Loucy (cell line): ENCODE data around the gene RPTOR.

Experiments
- H2AFZ ChIP-seq: fragments of 200-600 bp; sonication (generic); 2 replicates; pipeline ENCODE4 v1.6.0; 2016; ENCODE audit warnings: antibody characterized with exemption, mild to moderate bottlenecking, low read length, moderate library complexity
- H3F3A ChIP-seq: fragments of 200-600 bp; 2 replicates; pipeline ENCODE4 v1.6.0; 2016; ENCODE audit warnings: antibody characterized with exemption, low read depth, mild to moderate bottlenecking
- H3K27me3 ChIP-seq: fragments of 200-600 bp; sonication (generic); 2 replicates; pipeline ENCODE4 v1.6.1; 2014; ENCODE audit warnings: low read length, mild to moderate bottlenecking; ENCODE audit not compliant: insufficient read depth, poor library complexity, severe bottlenecking
- H3K36me3 ChIP-seq: fragments of 200-600 bp; sonication (generic); 2 replicates; pipeline ENCODE4 v1.6.1; 2016; ENCODE audit warnings: low read length; ENCODE audit not compliant: insufficient read depth
- H3K4me1 ChIP-seq: fragments of 200-600 bp; sonication (generic); 2 replicates; pipeline ENCODE4 v1.5.1; 2014; ENCODE audit warnings: low read length, mild to moderate bottlenecking; ENCODE audit not compliant: insufficient read depth, poor library complexity, severe bottlenecking
- H3K4me2 ChIP-seq: fragments of 200-600 bp; sonication (generic); 2 replicates; pipeline ENCODE4 v1.6.0; 2014; ENCODE audit warnings: antibody characterized with exemption, low read length, low read depth, mild to moderate bottlenecking; ENCODE audit not compliant: poor library complexity, severe bottlenecking
- H3K4me3 ChIP-seq: fragments of 200-600 bp; sonication (generic); 2 replicates; pipeline ENCODE4 v1.5.1; 2014; ENCODE audit warnings: low read length, mild to moderate bottlenecking, mixed read lengths; ENCODE audit not compliant: poor library complexity, severe bottlenecking
- H3K79me2 ChIP-seq: fragments of 200-600 bp; sonication (generic); 2 replicates; pipeline ENCODE4 v1.6.1; 2014; ENCODE audit warnings: low read length; ENCODE audit not compliant: insufficient read depth
- H3K9ac ChIP-seq: fragments of 200-600 bp; sonication (generic); 2 replicates; pipeline ENCODE4 v1.6.0; 2014; ENCODE audit warnings: mild to moderate bottlenecking, low read depth, low read length, moderate library complexity; ENCODE audit not compliant: poor library complexity, severe bottlenecking
- H3K9me2 ChIP-seq: fragments of 200-600 bp; sonication (generic); replicated peaks from 2 replicates; pipeline ENCODE4 v1.6.1; 2016; ENCODE audit warnings: low read depth, low read length, mixed read lengths
- H3K9me3 ChIP-seq: fragments of 200-600 bp; sonication (generic); 2 replicates; pipeline ENCODE4 v1.6.1; 2014; ENCODE audit warnings: mild to moderate bottlenecking, antibody characterized with exemption, low read length, low read depth; ENCODE audit not compliant: insufficient read depth
- H4K20me1 ChIP-seq: fragments of 200-600 bp; sonication (generic); 2 replicates; pipeline ENCODE4 v1.6.0; 2014; ENCODE audit warnings: antibody characterized with exemption, low read length, mild to moderate bottlenecking; ENCODE audit not compliant: insufficient read depth, poor library complexity, severe bottlenecking
- EZH2phosphoT487 ChIP-seq: fragments of 200-600 bp; IDR thresholded peaks from 2 replicates; pipeline ENCODE4 v1.6.1; 2018; ENCODE audit warnings: antibody characterized with exemption, mild to moderate bottlenecking, moderate library complexity, borderline replicate concordance
- TF ChIP-seq, protein P1 (sequence below): fragments of 200-600 bp; sonication (generic); conservative IDR thresholded peaks from 2 replicates; pipeline ENCODE4 v1.5.1; 2014; ENCODE audit warnings: mild to moderate bottlenecking, antibody characterized with exemption, low read length

RPTOR gene

DNA sequence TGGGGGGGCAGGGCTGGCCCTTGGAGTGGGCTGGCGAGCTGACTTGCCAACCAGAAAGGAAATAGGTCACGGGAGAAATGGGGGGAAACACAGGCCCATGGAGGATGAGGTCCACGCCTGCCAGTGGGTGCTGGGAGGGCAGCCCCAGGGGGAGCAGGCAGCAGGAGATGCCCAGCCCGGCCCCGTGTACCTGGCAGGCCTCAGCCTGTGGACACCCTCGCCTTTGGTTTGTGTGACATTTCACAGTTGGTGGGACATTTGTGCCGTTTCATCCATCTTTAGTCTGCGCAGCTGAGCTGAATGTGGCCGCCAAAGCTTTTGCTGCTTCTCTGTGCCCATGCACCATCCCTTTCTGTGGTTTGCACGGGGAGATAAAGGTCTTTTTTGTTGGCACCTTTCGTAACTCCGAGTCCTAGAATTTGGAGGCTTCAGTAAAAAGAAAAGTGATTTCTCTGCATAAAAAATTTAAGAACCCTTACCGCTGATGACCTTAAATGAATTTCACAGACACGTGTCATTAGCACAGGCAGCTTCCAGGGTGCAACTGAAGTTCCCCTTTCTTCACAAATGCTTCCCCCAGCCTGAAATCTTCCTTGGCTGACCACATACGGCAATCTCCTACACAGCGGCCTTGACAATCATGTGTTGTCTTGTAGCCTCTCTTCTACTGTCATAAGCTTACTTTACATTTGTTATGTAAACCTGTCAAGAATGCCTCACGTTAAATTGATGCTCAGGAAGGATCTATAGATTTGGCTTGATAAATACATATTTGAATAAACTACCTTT lies 193.6 kb downstream of the RPTOR start:
- Histone ChIP-seq H3K36me3 (peaks cover 31% of the 10 kb centered on the region), H3K79me2 (no peaks in the 10 kb centered on the region), H3K9ac (no peak overlapping the region), H3K9me3 (no peaks in the 10 kb centered on the region), H3K4me1 (no peaks in the 10 kb centered on the region), H3K9me2 (no peaks in the 10 kb centered on the region), H3K27me3 (no peaks in the 10 kb centered on the region), H3F3A (0 out of 2 replicates have a peak, but pooled peaks cover 3% of the 10 kb centered on the region), H4K20me1 (no peaks in the 10 kb centered on the region), H3K4me3 (no peak overlapping the region), H2AFZ (no peak overlapping the region), H3K4me2 (no peak overlapping the region)
- TF ChIP-seq EZH2phosphoT487 = no peak
- TF ChIP-seq, protein P1, sequence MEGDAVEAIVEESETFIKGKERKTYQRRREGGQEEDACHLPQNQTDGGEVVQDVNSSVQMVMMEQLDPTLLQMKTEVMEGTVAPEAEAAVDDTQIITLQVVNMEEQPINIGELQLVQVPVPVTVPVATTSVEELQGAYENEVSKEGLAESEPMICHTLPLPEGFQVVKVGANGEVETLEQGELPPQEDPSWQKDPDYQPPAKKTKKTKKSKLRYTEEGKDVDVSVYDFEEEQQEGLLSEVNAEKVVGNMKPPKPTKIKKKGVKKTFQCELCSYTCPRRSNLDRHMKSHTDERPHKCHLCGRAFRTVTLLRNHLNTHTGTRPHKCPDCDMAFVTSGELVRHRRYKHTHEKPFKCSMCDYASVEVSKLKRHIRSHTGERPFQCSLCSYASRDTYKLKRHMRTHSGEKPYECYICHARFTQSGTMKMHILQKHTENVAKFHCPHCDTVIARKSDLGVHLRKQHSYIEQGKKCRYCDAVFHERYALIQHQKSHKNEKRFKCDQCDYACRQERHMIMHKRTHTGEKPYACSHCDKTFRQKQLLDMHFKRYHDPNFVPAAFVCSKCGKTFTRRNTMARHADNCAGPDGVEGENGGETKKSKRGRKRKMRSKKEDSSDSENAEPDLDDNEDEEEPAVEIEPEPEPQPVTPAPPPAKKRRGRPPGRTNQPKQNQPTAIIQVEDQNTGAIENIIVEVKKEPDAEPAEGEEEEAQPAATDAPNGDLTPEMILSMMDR = no peak

DNA sequence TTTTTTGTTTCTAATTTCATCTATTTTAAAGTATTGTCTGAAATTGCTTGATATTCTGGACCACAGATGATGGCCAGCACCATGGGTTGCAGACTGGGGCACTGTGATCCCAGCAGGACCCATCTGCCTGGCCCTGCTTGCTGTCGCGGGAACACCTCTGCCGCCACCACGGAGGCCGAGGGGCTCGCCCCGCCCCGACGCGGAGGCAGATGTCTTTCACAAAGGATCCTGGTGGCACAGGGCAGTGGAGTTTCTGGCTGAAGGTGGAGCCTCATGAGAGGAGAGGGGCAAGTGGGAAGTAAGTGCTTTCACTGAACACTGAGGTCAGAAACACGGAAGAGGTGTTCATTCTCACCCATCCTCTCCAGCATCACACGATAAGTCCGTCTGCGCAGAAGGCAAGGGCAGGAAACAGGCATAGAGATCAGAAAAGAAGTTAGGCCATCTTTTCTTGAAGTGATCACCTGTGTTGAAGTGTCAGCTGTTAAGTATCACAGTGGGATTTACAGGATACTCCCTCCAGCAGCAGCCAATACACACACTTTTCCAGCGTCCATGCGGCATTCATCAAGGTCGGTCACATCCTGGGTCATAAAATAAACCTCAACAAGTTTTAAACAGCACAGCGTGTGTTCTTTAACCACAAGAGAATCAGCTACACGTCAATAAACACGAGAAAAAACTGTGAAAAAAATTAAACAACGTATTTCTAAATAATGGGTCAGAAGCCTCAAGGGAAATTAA lies 194.5 kb downstream of the RPTOR start:
- TF ChIP-seq, protein P1 = no peak
- TF ChIP-seq EZH2phosphoT487 = no peak
- Histone ChIP-seq H3K4me2 (no peak overlapping the region), H3K36me3 (peaks cover 31% of the 10 kb centered on the region), H2AFZ (no peak overlapping the region), H3K79me2 (no peaks in the 10 kb centered on the region), H4K20me1 (no peaks in the 10 kb centered on the region), H3K9ac (no peak overlapping the region), H3K4me3 (no peak overlapping the region), H3F3A (0 out of 2 replicates have a peak, but pooled peaks cover 3% of the 10 kb centered on the region), H3K4me1 (no peaks in the 10 kb centered on the region), H3K27me3 (no peaks in the 10 kb centered on the region), H3K9me2 (no peaks in the 10 kb centered on the region), H3K9me3 (no peaks in the 10 kb centered on the region)

DNA sequence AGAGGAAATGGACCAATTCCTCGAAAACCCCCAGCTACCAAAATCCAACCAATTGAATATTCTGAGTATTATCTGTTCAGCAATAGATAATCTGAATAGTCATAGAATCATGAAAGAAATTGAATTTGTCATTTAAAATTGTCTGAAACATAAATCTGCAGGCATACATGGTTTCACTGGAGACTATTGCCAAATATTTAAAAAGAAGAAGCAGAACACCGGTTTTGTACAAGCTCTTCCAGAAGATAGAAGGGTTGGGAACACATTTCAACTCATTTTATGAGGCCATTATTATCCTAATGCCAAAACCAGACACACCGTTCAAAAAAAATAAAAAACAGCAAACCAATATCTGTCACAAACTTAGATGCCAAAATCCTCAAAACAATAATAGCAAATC lies 195.5 kb downstream of the RPTOR start:
- no peaks in the 10 kb centered on the region for H3K9me2 ChIP-seq
- H3F3A ChIP-seq = 0 out of 2 replicates have a peak, but pooled peaks cover 3% of the 10 kb centered on the region
- H3K9me3 ChIP-seq = no peaks in the 10 kb centered on the region
- H4K20me1 ChIP-seq = no peaks in the 10 kb centered on the region
- H3K4me1 ChIP-seq = no peaks in the 10 kb centered on the region
- no peaks in the 10 kb centered on the region for H3K27me3 ChIP-seq
- H3K4me3 ChIP-seq = no peak overlapping the region
- no peak overlapping the region for H3K9ac ChIP-seq
- H3K4me2 ChIP-seq = no peak overlapping the region
- H3K36me3 ChIP-seq = peaks cover 26% of the 10 kb centered on the region
- no peak overlapping the region for H2AFZ ChIP-seq
- H3K79me2 ChIP-seq = no peaks in the 10 kb centered on the region
- TF ChIP-seq, protein P1 = no peak
